ENCODE results near the gene FBXO42. TPM values are rescaled to one million over a fixed set of nuclear protein-coding genes. Genes with fewer than 3 reads are reported as not detected.

The FBXO42 gene
- total and polyA plus RNA-seq, 9 of the 15 experiments (the other 6 are each of a cell fraction or from before 2014, with no cell fraction given): 7.2 to 24.8 (median 17.4) TPM

DNA sequence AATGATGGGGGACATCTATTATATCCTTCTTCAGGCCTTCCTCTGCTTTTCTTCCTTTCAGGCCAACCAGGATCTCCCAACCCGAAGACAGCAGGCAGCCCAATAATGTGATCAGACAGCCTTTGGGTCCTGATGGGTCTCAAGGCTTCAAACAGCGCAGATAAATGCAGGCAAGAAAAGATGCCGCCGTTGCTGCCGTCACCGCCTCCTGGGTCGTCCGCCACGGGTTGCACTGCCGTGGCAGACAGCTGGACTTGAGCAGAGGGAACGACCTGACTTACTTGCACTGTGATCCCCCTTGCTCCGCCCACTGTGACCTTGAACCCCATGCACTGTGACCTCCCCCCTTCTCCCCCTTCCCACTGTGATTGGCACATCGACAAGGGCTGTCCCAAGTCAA is 42.7 kb upstream of the FBXO42 start:
- Histone ChIP-seq H3K9me3 (replicated peaks; ENCODE audit: control insufficient read depth, insufficient read depth, low read depth, low read length) (no peaks in the 10 kb centered on the region), H2AFZ (ENCODE audit: low read depth, low read length) (no peak overlapping the region), H3K27ac (ENCODE audit: extremely low read depth, low read depth, low read length) (no peak overlapping the region), H3K79me2 (ENCODE audit: control insufficient read depth, insufficient read depth, low read length) (peaks cover 38% of the 10 kb centered on the region), H3K36me3 (ENCODE audit: control insufficient read depth, insufficient read depth, low read length) (peaks cover 73% of the 10 kb centered on the region), H3K27me3 (ENCODE audit: control insufficient read depth in 2 of 2, insufficient read depth in 2 of 2, low read length in 2 of 2) (no peaks in the 10 kb centered on the region), H3K4me1 (replicated peaks in 1 of 2; ENCODE audit: control insufficient read depth in 2 of 2, insufficient read depth in 2 of 2, low read length in 2 of 2) (peaks cover 10 to 17% of the 10 kb centered on the region in 2 experiments; a peak in 4 of 5 replicates), H3K4me3 (no peak overlapping the region), H3K9me1 (ENCODE audit: control insufficient read depth, insufficient read depth, low read length) (peaks cover 13% of the 10 kb centered on the region), H3K9ac (ENCODE audit: insufficient read depth in 1 of 2, low read depth in 2 of 2, low read length in 2 of 2) (no peak overlapping the region), H4K20me1 (replicated peaks; ENCODE audit: control insufficient read depth, insufficient read depth, low read length) (peaks cover 22% of the 10 kb centered on the region; the same call in 1 of the 2 replicates), H3K4me2 (ENCODE audit: insufficient read depth, low read length) (no peak overlapping the region)
- peak in 1 of 4 experiments; percentile 30 for DNase-seq (ENCODE audit: extremely low read depth in 1 of 4, low spot score in 3 of 4)
- in situ Hi-C loops (cut with MboI): no loop called here
- BruUV-seq (replicated peaks): no TSS peak
- no peak for ATAC-seq
- intact Hi-C loops (cut with micrococcal nuclease): no loop called here
- no peak for TF ChIP-seq TEAD4 (IDR thresholded peaks at IDR 0.05; ENCODE audit: low read length)
- no peak for TF ChIP-seq TEAD4 (CRISPR knock-in tag; IDR thresholded peaks at IDR 0.05; ENCODE audit: borderline replicate concordance)
- TF ChIP-seq, protein P1, sequence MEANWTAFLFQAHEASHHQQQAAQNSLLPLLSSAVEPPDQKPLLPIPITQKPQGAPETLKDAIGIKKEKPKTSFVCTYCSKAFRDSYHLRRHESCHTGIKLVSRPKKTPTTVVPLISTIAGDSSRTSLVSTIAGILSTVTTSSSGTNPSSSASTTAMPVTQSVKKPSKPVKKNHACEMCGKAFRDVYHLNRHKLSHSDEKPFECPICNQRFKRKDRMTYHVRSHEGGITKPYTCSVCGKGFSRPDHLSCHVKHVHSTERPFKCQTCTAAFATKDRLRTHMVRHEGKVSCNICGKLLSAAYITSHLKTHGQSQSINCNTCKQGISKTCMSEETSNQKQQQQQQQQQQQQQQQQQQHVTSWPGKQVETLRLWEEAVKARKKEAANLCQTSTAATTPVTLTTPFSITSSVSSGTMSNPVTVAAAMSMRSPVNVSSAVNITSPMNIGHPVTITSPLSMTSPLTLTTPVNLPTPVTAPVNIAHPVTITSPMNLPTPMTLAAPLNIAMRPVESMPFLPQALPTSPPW (CRISPR knock-in tag; IDR thresholded peaks at IDR 0.05): 0 out of 2 replicates have a peak, but pooled peaks have one; percentile 19
- TF ChIP-seq OTX1 (CRISPR knock-in tag; IDR thresholded peaks at IDR 0.05): no peak
- no peak for TF ChIP-seq PHB2 (IDR thresholded peaks at IDR 0.05; ENCODE audit: low read depth)
- TF ChIP-seq NR2C1 (IDR thresholded peaks at IDR 0.05): no peak
- 0 out of 2 replicates have a peak, but pooled peaks have one; percentile 22 for TF ChIP-seq NR2C1 (tag; IDR thresholded peaks at IDR 0.05)
- TF ChIP-seq THRB (CRISPR knock-in tag; conservative IDR thresholded peaks at IDR 0.05): no peak
- TF ChIP-seq TFAM (CRISPR knock-in tag; conservative IDR thresholded peaks at IDR 0.05): no peak
- no peak for TF ChIP-seq ESRRB (CRISPR knock-in tag; IDR thresholded peaks at IDR 0.05; ENCODE audit: borderline replicate concordance)
- no peak for TF ChIP-seq POLR2A (conservative IDR thresholded peaks at IDR 0.05)
- TF ChIP-seq TAF1 (IDR thresholded peaks at IDR 0.05; ENCODE audit: control insufficient read depth, extremely low read depth, insufficient read depth, low read length, severe bottlenecking): no peak
- TF ChIP-seq KLF16 (IDR thresholded peaks at IDR 0.05): no peak
- no peak for TF ChIP-seq CHD2 (IDR thresholded peaks at IDR 0.05; ENCODE audit: low read depth, low read length)
- no peak for TF ChIP-seq SMARCC2 (IDR thresholded peaks at IDR 0.05; ENCODE audit: low read depth)
- POLR2A ChIA-PET: no interaction called here
- CTCF ChIA-PET (ENCODE audit: low intra/inter-chr PET ratio): no interaction called here
- no peak for FAIRE-seq
- 87% methylated on average over 13 of the region's 13 CpGs for whole genome bisulfite sequencing (ENCODE audit: insufficient coverage, low coverage, missing lambda C conversion rate)

All from K562 (cell line).